Measurements from ENCODE around the gene RBMS3.

DNA sequence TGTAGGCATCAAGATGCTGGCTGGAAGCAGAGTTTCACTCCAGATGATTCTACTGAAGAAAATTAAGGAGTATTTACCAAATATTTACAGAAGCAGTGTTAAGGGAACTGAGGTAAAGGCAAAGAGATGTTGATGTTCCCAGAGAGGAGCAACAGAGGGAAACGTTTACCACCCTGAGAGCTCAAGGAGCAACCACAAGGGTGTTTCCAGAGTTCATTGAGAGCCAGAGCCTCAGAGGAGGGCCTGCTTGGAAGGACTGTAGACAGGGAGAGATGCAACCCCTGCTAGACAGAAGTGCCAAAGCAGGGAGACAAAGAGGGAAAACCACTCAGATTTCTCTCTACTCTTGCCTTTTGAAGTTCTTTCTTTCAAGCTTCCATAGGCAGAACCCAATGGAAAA is 474.5 kb downstream of the RBMS3 start:
- TF ChIP-seq, protein P1, sequence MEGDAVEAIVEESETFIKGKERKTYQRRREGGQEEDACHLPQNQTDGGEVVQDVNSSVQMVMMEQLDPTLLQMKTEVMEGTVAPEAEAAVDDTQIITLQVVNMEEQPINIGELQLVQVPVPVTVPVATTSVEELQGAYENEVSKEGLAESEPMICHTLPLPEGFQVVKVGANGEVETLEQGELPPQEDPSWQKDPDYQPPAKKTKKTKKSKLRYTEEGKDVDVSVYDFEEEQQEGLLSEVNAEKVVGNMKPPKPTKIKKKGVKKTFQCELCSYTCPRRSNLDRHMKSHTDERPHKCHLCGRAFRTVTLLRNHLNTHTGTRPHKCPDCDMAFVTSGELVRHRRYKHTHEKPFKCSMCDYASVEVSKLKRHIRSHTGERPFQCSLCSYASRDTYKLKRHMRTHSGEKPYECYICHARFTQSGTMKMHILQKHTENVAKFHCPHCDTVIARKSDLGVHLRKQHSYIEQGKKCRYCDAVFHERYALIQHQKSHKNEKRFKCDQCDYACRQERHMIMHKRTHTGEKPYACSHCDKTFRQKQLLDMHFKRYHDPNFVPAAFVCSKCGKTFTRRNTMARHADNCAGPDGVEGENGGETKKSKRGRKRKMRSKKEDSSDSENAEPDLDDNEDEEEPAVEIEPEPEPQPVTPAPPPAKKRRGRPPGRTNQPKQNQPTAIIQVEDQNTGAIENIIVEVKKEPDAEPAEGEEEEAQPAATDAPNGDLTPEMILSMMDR (IDR thresholded peaks at IDR 0.05; ENCODE audit: control extremely low read depth in 1 of 3, insufficient read depth in 1 of 3, low read depth in 1 of 3, low read length in 3 of 3): no peak
- no peak for TF ChIP-seq CHD2 (IDR thresholded peaks at IDR 0.05; ENCODE audit: low read length)
- no peak for TF ChIP-seq MAFK (IDR thresholded peaks at IDR 0.05; ENCODE audit: low read depth, low read length)
- no peak for TF ChIP-seq ASH2L (IDR thresholded peaks at IDR 0.05; ENCODE audit: low read length)
- TF ChIP-seq POLR2A (IDR thresholded peaks at IDR 0.05; ENCODE audit: control extremely low read depth in 1 of 2, low read depth in 2 of 2, low read length in 2 of 2): no peak
- no peak for TF ChIP-seq HDAC2 (IDR thresholded peaks at IDR 0.05; ENCODE audit: borderline replicate concordance in 1 of 2, low read depth in 2 of 2, low read length in 2 of 2)
- TF ChIP-seq TAF1 (IDR thresholded peaks at IDR 0.05; ENCODE audit: low read depth, low read length): no peak
- TF ChIP-seq FOSL1 (IDR thresholded peaks at IDR 0.05; ENCODE audit: insufficient read depth, low read depth, low read length): no peak
